Keratinocyte (primary cell): ENCODE results near the gene ASTN2. TPM values are rescaled to one million over a fixed set of nuclear protein-coding genes. Genes with fewer than 3 reads are reported as not detected.

Experiments used
- DNase-seq: peaks from one replicate; pipeline ENCODE4 v3.0.0-alpha.2; 2011; ENCODE audit warnings: low read depth, missing footprints, low spot score
- FAIRE-seq: peaks from 2 replicates; lab custom pipeline; 2011; peaks lifted over from hg19 to GRCh38; lab: Jason Lieb, UNC
- H2AFZ ChIP-seq: 2 replicates; pipeline ENCODE4 v1.6.0; 2012; ENCODE audit warnings: low read length, control low read depth, inconsistent platforms; ENCODE audit not compliant: control insufficient read depth
- H3K27ac ChIP-seq: 2 replicates; pipeline ENCODE4 v1.5.1; 2011; ENCODE audit warnings: low read length; ENCODE audit not compliant: control insufficient read depth, insufficient read depth
- H3K27me3 ChIP-seq: 3 replicates; pipeline ENCODE4 v1.6.0; 2011; ENCODE audit warnings: low read length; ENCODE audit not compliant: control insufficient read depth, insufficient read depth; ENCODE audit errors: extremely low read depth
- H3K36me3 ChIP-seq, 2 experiments: 2 replicates in 1 of 2; 3 replicates in 1 of 2; pipeline ENCODE4 v1.5.1; 2011; ENCODE audit warnings: low read length in 2 of 2, mild to moderate bottlenecking in 1 of 2; ENCODE audit not compliant: control insufficient read depth in 2 of 2, insufficient read depth in 2 of 2; ENCODE audit errors: extremely low read depth in 1 of 2
- H3K4me1 ChIP-seq: 3 replicates; pipeline ENCODE4 v1.5.1; 2011; ENCODE audit warnings: low read length; ENCODE audit not compliant: control insufficient read depth, insufficient read depth; ENCODE audit errors: extremely low read depth
- H3K4me2 ChIP-seq: 3 replicates; pipeline ENCODE4 v1.6.0; 2011; ENCODE audit warnings: low read depth, low read length; ENCODE audit not compliant: control insufficient read depth, insufficient read depth; ENCODE audit errors: extremely low read depth
- H3K4me3 ChIP-seq, 3 experiments: fragments of 200-600 bp in 1 of 3; sonication (generic) in 1 of 3; 2 replicates in 2 of 3; 3 replicates in 1 of 3; pipeline ENCODE4 v1.5.1; 2011 to 2016; ENCODE audit warnings: low read length in 3 of 3, mild to moderate bottlenecking in 3 of 3, control low read depth in 2 of 3, inconsistent platforms in 1 of 3, low read depth in 1 of 3, mixed read lengths in 1 of 3, mixed run types in 1 of 3, moderate library complexity in 1 of 3; ENCODE audit not compliant: control insufficient read depth in 2 of 3, insufficient read depth in 2 of 3; ENCODE audit errors: extremely low read depth in 1 of 3
- H3K79me2 ChIP-seq: 2 replicates; pipeline ENCODE4 v1.6.0; 2012; ENCODE audit warnings: low read length; ENCODE audit not compliant: control insufficient read depth, insufficient read depth
- H3K9ac ChIP-seq: 3 replicates; pipeline ENCODE4 v1.6.0; 2011; ENCODE audit warnings: low read length; ENCODE audit not compliant: control insufficient read depth, insufficient read depth; ENCODE audit errors: extremely low read depth
- H3K9me1 ChIP-seq: 3 replicates; pipeline ENCODE4 v1.6.0; 2011; ENCODE audit warnings: low read length; ENCODE audit not compliant: control insufficient read depth, insufficient read depth; ENCODE audit errors: extremely low read depth
- H3K9me3 ChIP-seq: 2 replicates; pipeline ENCODE4 v1.5.1; 2012; ENCODE audit warnings: low read depth, low read length; ENCODE audit not compliant: control insufficient read depth
- H4K20me1 ChIP-seq: 3 replicates; pipeline ENCODE4 v1.6.0; 2011; ENCODE audit warnings: low read length; ENCODE audit not compliant: control insufficient read depth, insufficient read depth; ENCODE audit errors: extremely low read depth
- CTCF ChIP-seq, 3 experiments: IDR thresholded peaks in 1 of 3; conservative IDR thresholded peaks in 1 of 3; optimal IDR thresholded peaks in 1 of 3; 2 replicates in 2 of 3; 3 replicates in 1 of 3; pipeline versions ENCODE3 to v1.5.1; 2011; ENCODE audit warnings: low read length in 3 of 3, mild to moderate bottlenecking in 3 of 3, moderate library complexity in 2 of 3, control low read depth in 1 of 3, inconsistent platforms in 1 of 3; ENCODE audit not compliant: insufficient read depth in 2 of 3; ENCODE audit errors: extremely low read depth in 1 of 3
- EZH2 ChIP-seq: IDR thresholded peaks from one replicate; pipeline ENCODE4 v1.6.1; 2012; ENCODE audit warnings: inconsistent platforms, mild to moderate bottlenecking, low read length, moderate library complexity
- dilution Hi-C: fragments of 300-500 bp; cut with MboI; formaldehyde crosslinking; loops from one replicate; pipeline ENCODE4 v1.7.0; 2020; ENCODE audit warnings: low sequenced_read_pairs; ENCODE audit not compliant: extremely low pct_ligation_motif_present
- polyA plus RNA-seq, 5 experiments: library from polyadenylated mRNA; depleted of rRNA in 3 of 5; stranded (reverse) in 3 of 5; stranded (forward) in 1 of 5; unstranded in 1 of 5; fragments of >200 nt; gene quantifications; 1 replicate in 1 of 5; 2 replicates in 3 of 5; 3 replicates in 1 of 5; pipeline versions ENCODE4 v1.2.1 to v1.2.3, GENCODE V29; 2011 to 2012; ENCODE audit warnings: missing spikeins in 2 of 5, low read depth in 1 of 5, low replicate concordance in 1 of 5

ASTN2 gene
- polyA plus RNA-seq, 1 donor (not counting 4 experiments of a cell fraction or from before 2014, with no cell fraction given), result 0.31 TPM

DNA sequence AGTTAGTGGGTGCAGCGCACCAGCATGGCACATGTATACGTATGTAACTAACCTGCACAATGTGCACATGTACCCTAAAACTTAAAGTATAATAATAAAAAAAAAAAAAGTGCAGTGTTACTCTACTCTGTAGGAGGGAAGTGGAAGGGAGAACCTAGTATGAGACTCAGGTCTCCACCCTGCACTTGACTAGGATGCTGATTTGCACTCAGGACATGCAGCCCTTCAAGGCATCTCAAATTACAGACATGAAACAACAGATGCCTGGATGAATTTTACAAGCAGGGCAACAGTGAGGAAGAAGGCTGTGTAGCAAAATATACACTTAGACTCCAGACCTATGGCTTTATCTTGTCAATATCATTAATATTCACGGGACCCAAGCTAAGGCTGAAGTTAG is 711.2 kb downstream of the ASTN2 start:
- no peak for DNase-seq

GRCh38 chr9:116701940-116702642 is 712.8 kb downstream of the ASTN2 start:
- DNase-seq (no peak), FAIRE-seq (peak; percentile 39)
- Histone ChIP-seq H4K20me1 (no peaks in the 10 kb centered on the region), H3K4me1 (peaks cover 35% of the 10 kb centered on the region), H3K27ac (peak overlapping the region; percentile 19), H3K4me3 (no peak overlapping the region), H3K9me1 (no peaks in the 10 kb centered on the region), H3K27me3 (no peaks in the 10 kb centered on the region), H2AFZ (no peak overlapping the region), H3K4me2 (peak overlapping the region; percentile 4), H3K36me3 (peaks cover 17 to 24% of the 10 kb centered on the region in 2 experiments), H3K79me2 (peaks cover 34% of the 10 kb centered on the region), H3K9ac (no peak overlapping the region), H3K9me3 (no peaks in the 10 kb centered on the region)
- dilution Hi-C loops, result no loop called here
- no peak for TF ChIP-seq CTCF (optimal IDR thresholded peaks at IDR 0.05 in 1 of 3, IDR thresholded peaks at IDR 0.05 in 1 of 3, conservative IDR thresholded peaks at IDR 0.05 in 1 of 3; ENCODE audit: extremely low read depth in 1 of 3, insufficient read depth in 2 of 3, low read length in 3 of 3)
- no peak for TF ChIP-seq EZH2

More for the DNA sequence above, 711.2 kb downstream of the ASTN2 start:
- H3K4me1 ChIP-seq, result peaks cover 27% of the 10 kb centered on the region
- peaks cover 26% of the 10 kb centered on the region for H3K79me2 ChIP-seq
- no peak overlapping the region for H2AFZ ChIP-seq
- H3K9ac ChIP-seq, result no peak overlapping the region
- no peak for FAIRE-seq
- H3K36me3 ChIP-seq, result peaks cover 13 to 16% of the 10 kb centered on the region in 2 experiments
- H4K20me1 ChIP-seq, result no peaks in the 10 kb centered on the region
- TF ChIP-seq EZH2 (no peak), CTCF (optimal IDR thresholded peaks at IDR 0.05 in 1 of 3, IDR thresholded peaks at IDR 0.05 in 1 of 3, conservative IDR thresholded peaks at IDR 0.05 in 1 of 3; ENCODE audit: extremely low read depth in 1 of 3, insufficient read depth in 2 of 3, low read length in 3 of 3) (no peak)
- no peaks in the 10 kb centered on the region for H3K9me1 ChIP-seq
- dilution Hi-C loops, result no loop called here
- H3K9me3 ChIP-seq, result no peaks in the 10 kb centered on the region
- no peak overlapping the region for H3K4me3 ChIP-seq
- no peaks in the 10 kb centered on the region for H3K27me3 ChIP-seq
- H3K4me2 ChIP-seq, result no peak overlapping the region
- H3K27ac ChIP-seq, result no peak overlapping the region
